ENCODE measurements around the gene TIMD4. TPM values are rescaled to one million over a fixed set of nuclear protein-coding genes. Genes with fewer than 3 reads are reported as not detected.

The TIMD4 gene
- total RNA-seq, 1 experiment from 2014 or later: not detected

- no peak overlapping the region for H3K4ac ChIP-seq (ENCODE audit: low read depth, low read length)
- Mint-ChIP-seq H3K9me3 (peaks cover 8 to 13% of the 10 kb centered on the region in 2 experiments), H3K36me3 (ENCODE audit: insufficient read depth in 1 of 3, low read depth in 3 of 3) (peaks cover 7 to 10% (median 9%) of the 10 kb centered on the region in 3 experiments), H3K4me3 (no peak overlapping the region), H3K4me1 (no peaks in the 10 kb centered on the region), H3K27ac (no peak overlapping the region), H3K27me3 (ENCODE audit: low read depth) (no peaks in the 10 kb centered on the region)
- H3K79me2 ChIP-seq (ENCODE audit: insufficient read depth, low read length): no peaks in the 10 kb centered on the region
- H2BK15ac ChIP-seq (ENCODE audit: low read depth, low read length): no peak overlapping the region
- no peak overlapping the region for H3T11ph ChIP-seq (ENCODE audit: low read length)
- TF ChIP-seq, protein P1, sequence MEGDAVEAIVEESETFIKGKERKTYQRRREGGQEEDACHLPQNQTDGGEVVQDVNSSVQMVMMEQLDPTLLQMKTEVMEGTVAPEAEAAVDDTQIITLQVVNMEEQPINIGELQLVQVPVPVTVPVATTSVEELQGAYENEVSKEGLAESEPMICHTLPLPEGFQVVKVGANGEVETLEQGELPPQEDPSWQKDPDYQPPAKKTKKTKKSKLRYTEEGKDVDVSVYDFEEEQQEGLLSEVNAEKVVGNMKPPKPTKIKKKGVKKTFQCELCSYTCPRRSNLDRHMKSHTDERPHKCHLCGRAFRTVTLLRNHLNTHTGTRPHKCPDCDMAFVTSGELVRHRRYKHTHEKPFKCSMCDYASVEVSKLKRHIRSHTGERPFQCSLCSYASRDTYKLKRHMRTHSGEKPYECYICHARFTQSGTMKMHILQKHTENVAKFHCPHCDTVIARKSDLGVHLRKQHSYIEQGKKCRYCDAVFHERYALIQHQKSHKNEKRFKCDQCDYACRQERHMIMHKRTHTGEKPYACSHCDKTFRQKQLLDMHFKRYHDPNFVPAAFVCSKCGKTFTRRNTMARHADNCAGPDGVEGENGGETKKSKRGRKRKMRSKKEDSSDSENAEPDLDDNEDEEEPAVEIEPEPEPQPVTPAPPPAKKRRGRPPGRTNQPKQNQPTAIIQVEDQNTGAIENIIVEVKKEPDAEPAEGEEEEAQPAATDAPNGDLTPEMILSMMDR (conservative IDR thresholded peaks at IDR 0.05): peak; percentile 79
- no peak overlapping the region for H2BK120ac ChIP-seq (ENCODE audit: low read depth, low read length, poor library complexity, severe bottlenecking)
- H3K23me2 ChIP-seq (ENCODE audit: insufficient read length, low read depth, low read length, poor library complexity, severe bottlenecking): no peaks in the 10 kb centered on the region
- no peak overlapping the region for H2BK20ac ChIP-seq (ENCODE audit: low read depth, low read length, poor library complexity, severe bottlenecking)
- H3K27me3 ChIP-seq (ENCODE audit: insufficient read depth, low read length): no peaks in the 10 kb centered on the region
- no peaks in the 10 kb centered on the region for H3K79me1 ChIP-seq (ENCODE audit: insufficient read depth, low read depth, low read length, poor library complexity, severe bottlenecking)
- no peak overlapping the region for H2BK5ac ChIP-seq (ENCODE audit: insufficient read length, low read length)
- H4K5ac ChIP-seq (ENCODE audit: insufficient read length, low read depth, low read length): no peak overlapping the region
- no peak overlapping the region for H3K14ac ChIP-seq (ENCODE audit: insufficient read depth, low read length)
- WGBS (ENCODE audit: extremely low coverage, insufficient read length, low lambda C conversion rate): no CpG with 5 or more reads among the region's 9 CpGs
- no peak overlapping the region for H2BK12ac ChIP-seq (ENCODE audit: insufficient read length, low read depth, low read length)
- H3K4me1 ChIP-seq (ENCODE audit: insufficient read depth, low read length): no peaks in the 10 kb centered on the region
- no peak overlapping the region for H3K9ac ChIP-seq (ENCODE audit: extremely low read depth, insufficient read length, low read length)
- H3K9me3 ChIP-seq (ENCODE audit: control insufficient read depth, low read depth, low read length): no peaks in the 10 kb centered on the region
- no peak overlapping the region for H4K91ac ChIP-seq (ENCODE audit: insufficient read length, low read depth, low read length)
- no peak for DNase-seq
- no peaks in the 10 kb centered on the region for H4K20me1 ChIP-seq (ENCODE audit: control insufficient read depth, insufficient read depth, insufficient read length)
- no peak overlapping the region for H3K4me2 ChIP-seq (ENCODE audit: insufficient read depth, insufficient read length, low read length)
- no peak overlapping the region for H2AFZ ChIP-seq (ENCODE audit: low read length)
- H3K18ac ChIP-seq (ENCODE audit: insufficient read length, low read depth, low read length): no peak overlapping the region
- H3K23ac ChIP-seq (ENCODE audit: insufficient read length, low read depth, low read length): no peak overlapping the region
- no peak overlapping the region for H3K56ac ChIP-seq (ENCODE audit: insufficient read length, low read depth, low read length)
- no peak overlapping the region for H3K27ac ChIP-seq (ENCODE audit: insufficient read length, low read depth, low read length)
- no peak overlapping the region for H2AK5ac ChIP-seq (ENCODE audit: insufficient read length, low read length)
- no peak overlapping the region for H4K8ac ChIP-seq (replicated peaks; ENCODE audit: insufficient read length, low read depth, low read length)
These were observed 28.4 kb downstream of the TIMD4 start for GRCh38 chr5:156934450-156935211.

Measured in H9 (cell line).